ENCODE data around the gene B9D1.
"Not testable (repeated sequence)": the region's sequence is repeated elsewhere in the genome, so short reads cannot be mapped to it uniquely, and the experiment has no call there.

Gene B9D1

DNA sequence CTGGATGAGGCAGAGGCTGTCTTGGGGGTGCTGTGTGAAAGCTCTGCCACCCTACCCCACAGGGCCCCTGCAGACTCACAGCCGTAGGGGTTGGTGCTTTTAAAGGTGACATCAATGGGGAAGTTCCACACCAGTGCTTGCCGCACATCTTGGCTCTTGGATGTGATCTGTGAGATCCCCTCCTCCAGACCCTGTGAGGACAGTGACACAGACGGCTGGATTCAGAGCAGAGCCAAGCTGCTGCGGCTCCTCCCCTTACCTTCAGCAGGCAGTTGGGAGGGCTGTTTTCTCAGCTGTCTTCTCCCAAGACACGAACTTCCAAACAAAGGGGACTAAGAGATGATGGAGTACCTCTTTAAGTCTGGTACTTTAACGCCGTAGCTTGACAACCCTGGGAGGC, 4.8 kb downstream of the B9D1 start:
- DNase-seq (ENCODE audit: low read depth) = no peak

DNA sequence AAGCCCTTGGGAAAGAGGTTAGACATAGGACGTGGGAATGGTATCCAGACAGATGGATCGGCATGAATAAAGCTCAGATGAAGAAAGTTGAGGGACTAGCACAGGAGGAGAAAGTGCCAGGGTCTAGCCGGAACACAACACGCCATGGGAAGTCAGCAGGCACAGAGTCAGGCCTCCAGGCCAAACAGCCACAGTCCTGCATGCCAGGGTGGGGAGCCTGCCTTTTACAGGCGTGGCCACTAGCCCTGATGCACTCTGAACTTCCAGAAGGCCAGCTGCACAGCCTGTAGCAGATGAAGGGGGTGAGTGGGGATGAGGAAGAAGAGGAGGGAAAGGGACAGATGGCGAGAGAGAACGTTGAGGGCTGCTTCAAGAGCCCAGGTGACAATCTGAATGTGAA, 5.2 kb downstream of the B9D1 start:
- DNase-seq (ENCODE audit: low read depth) = no peak

DNA sequence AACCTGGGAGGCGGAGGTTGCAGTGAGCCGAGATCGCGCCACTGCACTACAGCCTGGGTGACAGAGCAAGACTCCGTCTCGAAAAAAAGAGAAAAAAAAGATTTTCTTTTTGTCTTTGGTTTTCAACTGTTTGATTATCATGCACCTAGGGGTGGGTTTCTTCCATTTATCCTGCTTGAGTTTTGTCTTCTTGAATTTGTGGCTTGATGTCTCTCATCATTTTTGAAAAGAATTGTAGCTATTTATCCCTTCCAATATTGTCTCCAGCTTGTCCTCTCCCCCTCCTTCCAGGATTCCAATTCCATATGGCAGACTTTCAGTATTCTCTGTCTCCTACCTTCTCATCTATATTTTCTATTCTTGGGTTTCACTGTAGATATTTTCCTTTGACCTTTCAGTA, 7.8 kb downstream of the B9D1 start:
- DNase-seq (ENCODE audit: low read depth) = no peak

DNA sequence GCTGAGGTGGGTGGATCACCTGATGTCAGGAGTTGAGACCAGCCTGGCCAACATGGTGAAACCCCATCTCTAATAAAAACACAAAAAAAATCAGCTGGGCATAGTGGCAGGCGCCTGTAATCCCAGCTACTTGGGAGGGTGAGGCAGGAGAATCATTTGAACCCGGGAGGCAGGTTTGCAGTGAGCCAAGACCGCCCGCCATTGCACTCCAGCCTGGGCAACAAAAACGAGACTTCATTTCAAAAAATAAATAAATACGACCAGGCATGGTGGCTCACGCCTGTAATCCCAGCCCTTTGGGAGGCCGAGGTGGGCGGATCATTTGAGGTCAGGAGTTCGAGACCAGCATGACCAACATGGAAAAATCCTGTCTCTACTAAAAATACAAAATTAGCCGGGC, 9.1 kb downstream of the B9D1 start:
- DNase-seq (ENCODE audit: low read depth) = not testable (repeated sequence)

DNA sequence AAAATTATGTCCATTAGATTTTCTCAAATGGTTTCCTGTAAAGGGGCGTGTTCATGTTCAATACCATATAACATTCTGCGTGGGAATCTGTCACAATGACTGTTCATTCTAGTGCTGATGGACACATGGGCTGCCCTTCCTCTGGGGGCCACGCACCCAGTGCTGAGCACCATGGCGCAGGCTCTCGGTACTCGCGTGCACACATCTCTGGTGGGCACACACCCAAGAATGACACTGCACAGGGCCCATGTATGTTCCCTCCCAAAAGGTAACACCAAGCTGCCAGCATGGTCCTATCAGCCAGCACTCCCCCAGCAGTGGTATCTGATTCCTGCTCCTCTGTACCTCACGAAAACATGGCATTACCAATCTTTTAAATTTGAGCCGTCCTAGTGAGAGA, 13.7 kb downstream of the B9D1 start:
- no peak for DNase-seq (ENCODE audit: low read depth)

DNA sequence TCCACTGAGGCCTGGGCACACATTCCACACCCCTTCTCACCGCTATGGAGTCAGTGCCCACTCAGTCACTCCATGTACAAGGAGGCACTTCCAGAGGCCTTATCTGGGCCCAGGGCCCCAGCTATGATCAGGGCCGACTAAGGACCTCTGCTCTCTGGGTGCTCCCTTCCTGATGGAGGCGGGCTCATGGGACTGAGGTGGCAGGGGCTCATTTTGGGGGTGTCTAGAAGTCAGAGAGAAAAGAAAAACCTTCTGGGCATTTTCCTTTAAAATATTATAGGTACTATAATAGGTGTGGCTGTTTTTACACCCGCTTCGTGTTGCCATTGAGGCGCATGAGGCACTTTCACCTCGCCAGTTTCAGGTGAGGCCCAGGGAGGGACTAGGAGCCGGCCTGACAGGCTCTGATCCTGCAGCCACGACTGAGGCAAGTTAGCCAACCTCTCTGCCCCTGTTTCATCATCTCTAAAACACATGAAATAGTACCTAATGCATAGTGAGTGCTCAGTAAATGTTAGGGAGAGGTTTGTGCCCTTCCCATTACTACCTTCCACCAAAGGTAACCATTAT, 14.4 kb downstream of the B9D1 start:
- no peak for DNase-seq (ENCODE audit: low read depth)

DNA sequence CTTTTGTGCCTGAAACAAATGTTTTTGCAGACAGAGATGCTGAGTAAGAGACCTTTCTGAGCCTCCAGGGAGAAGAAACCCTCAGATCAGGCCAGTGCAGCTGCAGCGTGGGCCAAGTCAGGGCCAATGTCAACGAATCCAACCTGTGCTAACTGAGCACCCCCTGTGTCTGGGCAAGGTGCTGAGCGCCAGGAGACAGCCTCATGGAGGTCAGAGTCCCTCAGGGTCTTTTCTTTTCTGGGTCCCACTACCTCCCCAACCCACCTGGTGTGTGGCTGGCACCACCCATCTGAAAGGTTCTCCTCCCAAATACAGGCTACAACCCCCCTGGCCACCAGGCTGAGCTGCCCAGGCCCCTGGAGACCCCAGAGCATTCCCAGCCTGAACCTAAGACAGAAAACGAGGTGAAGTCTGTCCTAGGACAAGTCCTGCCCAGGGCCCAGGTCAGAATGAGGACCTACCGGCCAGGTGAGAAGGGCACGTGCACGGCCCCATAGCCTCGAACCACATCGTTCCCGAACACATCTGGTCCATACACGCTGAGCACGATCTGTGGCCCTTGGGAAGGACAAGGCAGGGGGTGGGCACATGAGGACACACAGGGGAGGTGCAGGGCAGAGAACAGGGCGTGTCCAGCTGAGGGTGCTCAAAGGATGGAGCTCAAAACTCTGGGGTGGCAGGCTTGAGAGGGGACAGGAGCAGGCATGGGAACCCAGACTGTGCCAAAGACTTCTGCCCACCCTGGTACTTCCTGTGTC, 15.0 kb downstream of the B9D1 start:
- DNase-seq (ENCODE audit: low read depth) = no peak

DNA sequence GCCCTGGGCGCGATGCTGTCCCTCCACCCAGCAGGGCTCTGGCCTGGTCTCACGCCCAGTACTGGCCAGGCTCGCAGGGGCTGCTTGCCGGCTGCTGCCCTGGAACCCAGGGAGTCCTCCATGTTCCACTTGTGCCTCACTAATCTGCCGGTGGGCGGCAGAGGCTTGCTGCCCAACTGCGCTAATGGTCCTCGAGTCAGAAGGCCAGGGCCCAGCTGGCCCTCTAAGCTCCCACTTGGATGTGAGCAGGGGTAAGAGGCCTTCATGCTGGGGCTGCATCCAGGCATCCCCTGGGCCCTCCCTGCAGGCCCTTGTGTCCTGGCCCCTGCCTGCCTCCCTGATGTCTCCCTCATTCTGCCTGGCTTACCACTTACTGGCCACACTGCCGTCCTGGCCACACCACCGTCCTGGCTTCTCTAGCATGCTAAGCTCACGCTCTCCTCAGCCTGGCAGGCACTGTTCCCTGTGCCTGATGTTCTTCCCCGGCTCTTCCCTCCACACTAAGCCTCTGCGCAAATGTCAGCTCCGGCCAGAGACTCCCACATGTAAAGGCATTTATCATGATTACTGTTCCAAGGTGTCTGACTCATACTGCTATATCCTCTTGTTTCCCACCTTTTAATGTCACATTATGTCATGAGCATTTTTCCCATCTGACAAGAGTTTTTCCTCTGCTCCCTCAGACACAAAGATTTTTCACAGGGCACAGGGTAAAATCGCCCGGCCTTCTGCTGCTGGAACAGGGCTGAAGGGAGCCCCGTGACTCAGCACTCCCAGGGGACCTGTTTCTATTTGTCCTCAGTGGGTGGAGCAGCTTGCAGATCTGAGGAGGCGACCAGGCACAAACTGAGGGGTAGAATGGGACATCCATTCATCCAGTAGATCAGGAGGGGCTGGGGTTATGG, 15.9 kb downstream of the B9D1 start:
- DNase-seq (ENCODE audit: low read depth) = peak; percentile 90

DNA sequence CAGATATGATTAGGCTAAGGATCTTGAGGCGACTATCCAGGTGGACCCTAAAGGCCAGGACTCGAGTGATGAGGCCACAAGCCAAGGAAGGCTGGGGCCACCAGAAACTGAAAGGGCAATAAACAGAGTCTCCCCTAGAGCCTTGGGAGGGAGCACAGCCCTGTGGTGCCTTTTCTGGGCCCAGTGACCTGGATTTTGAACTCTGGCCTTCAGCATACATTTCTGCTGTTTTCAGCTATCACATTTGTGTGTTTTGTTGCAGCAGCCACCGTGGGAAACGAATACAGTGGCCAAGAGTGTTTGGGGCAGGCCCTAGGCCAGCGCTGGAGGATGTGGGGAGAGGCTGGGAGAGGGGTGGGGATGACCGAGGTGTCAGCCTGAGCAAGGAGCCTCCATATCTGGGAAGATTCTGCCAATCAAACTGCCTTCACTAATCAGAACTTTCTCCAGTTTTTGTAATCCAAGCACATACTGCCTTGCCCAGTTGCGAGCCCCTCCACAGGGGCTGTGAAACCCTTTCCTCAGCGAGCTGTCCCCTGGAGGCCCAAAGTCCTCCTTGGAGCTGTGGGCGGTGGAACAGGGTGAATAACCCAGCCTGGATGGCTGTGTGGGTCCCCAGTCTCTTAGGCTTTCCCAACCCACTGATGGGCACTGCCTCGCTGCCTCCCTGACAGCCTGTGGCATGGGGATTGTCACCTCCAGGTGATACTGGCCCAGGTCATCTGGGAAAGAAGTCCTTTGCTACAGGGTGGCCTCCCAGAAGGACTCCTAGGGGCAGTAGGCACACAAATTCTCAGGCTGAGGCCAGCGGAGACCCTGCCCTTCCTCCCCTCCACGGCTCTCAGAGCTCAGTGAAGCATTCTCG, 16.8 kb downstream of the B9D1 start:
- no peak for DNase-seq (ENCODE audit: low read depth)

DNA sequence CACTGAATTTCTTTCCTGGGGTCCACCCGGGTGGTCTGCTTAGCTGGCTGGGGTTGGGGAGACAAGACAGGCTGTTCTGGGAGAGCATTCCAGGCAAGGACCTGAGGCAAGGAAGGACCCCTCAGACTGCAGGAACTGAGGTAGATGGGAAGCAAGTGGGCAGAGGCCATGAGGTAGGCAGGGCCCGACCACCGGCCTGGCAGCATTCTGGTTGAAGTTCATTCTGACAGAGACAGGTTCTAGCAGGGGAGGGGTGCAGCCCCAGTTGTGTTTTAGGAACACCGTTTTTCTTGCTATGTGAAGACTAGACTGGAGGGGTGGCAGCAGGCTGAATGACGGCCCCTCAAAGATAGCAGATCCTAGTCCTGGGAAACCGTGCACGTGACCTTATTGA, 17.5 kb downstream of the B9D1 start:
- no peak for DNase-seq (ENCODE audit: low read depth)

DNA sequence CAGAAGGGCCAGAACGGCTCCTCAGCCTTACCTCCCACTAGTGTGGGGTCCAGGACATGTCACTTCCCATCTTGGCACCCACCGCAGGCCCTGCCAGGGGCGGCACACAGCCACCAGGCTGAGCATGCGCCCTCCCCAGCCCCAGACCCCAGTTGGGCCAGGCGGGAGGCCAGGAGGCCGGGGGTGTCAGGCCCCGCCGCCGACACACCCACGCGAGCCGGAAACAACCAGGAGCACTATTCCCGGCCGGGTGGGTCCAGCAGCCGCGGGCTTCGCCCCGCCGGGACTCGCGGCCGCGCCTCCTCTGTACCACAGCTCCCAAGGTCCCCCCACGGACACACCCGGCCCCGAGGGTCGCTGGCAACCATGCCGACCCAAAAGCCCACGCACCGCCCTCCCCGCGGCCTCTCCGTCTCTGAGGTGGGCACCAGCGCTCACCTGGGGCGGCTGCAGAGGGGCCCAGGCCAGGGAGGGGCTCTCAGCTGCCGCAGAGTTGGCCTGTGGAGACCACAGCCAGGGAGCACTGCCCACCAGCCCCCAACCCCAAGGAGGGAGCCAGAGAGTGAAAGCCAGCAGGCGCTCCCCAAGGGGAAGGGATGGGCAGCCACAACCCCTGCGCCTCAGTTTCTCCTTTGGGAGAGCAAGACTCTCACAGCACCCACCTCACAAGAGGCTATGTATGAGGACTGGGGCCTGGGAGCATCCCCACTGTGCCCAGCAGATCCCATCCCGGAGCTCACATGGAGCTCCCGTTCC, 18.0 kb downstream of the B9D1 start:
- DNase-seq (ENCODE audit: low read depth) = no peak

DNA sequence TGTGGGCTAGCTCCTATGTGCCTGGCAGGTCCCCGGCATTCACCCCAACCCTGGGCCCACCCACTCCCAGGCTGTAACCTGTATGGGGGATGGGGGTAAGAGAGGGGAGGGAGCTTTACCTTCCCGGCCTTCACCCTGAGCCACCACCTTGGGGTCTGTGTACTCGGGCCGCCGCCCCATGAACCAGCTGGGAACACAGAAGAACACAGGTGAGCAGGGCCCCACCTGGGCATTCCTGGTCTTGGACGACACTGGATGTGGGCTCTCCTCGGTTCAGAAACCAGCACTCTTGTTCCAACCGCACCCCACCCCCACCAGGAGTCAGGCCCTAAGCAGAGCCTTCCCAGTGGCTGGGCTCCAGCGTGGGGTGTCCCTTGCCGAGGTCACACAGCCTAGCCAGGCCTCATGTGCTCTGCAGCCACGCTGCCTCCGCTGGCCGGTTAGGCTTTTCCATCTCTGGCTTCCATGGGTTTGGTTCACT, 18.8 kb downstream of the B9D1 start:
- no peak for DNase-seq (ENCODE audit: low read depth)

DNA sequence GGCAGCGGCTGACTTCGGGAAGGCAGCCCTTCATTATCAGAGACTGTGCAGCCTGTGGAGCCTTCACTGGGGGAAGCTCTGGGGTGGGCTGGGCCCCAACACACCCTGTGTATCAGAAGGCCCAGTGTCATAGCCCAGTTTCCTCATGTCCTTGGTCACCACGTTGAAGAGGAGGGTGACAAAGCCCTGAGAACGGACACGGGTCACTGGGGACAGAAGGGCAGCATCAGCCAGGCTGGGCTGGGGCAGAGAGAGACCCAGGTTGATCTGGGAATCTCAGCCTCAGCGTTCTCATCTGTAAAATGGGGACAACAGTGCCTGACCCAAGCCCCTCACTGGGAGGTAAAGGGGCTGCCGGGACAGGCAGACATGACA, 19.3 kb downstream of the B9D1 start:
- DNase-seq (ENCODE audit: low read depth) = no peak

DNA sequence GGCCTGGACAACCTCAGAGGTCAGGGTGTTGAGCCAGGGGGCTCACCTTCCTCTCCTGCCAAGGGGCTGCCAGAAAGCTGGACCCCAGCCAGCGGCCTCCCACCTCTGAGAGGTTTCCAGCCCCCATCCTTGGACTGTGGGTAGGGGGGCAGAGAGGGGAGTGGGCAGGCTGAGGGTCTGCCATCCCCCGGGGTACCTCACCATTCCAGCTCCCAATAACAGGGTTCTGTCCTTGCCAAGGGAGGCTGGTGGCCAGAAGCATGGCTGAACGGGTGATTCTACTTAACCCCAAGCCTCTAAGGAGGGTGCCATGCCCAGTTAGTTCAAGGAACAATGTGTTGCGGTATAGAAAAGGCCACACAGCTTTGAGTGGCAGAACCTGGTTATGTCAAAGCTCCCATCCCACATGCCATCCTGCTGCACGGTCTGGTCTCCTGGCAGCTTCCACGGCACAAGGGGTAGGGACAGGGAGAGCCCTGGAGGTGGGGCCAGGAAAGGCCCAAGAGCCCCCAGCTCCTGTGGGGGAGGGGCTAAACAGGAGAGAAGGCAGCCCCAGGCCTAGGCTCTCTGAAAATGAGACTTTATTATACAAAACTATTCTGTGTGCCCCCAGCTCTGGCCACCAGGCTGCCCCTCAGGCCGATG, 19.8 kb downstream of the B9D1 start:
- DNase-seq (ENCODE audit: low read depth) = no peak

DNA sequence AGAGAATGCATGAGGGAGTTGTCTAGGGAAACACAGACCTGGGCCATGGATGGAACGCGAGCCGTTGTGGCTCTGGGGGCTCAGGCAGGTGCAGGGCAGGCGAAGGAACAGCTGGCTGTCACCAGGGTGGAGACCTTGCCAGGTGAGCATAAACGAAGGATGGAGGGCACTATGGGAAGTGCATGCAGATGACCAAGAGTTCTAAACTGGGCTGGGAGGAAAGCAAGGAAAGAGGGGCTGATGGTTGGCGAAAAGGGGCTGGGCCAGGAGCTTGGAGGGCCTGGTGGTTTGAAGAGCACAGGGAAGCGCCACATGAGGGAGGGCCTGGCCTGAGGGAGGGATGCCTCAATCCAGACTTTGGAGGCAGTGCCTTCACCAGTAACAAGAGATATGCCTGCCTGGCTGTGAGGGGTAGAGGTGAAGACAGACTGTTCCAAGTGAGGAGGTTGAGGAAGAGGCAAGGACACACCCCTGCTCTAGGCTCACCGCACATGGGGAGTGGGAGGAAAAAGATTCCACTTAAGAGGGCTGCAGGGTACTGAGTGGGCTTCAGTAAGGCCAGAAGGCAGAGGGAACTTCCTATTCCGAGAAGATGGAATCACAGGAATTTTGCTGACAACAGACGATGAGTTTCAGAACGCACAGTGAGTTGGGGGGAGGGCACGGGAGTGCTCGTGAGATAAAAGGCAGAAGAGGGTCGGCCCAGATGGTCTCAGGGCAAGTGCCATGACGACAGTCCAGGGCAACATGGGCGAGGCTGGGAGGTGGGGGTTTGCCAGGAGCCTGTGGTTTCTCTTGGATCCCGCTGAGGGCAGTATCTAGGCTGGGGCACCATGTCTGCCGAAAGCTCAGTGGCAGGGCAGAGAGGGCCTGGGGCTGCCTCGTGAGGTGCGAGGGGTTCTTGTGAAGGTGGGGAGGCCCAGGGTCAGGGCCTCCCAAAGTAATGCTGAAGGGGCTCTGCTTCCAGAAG, 20.6 kb downstream of the B9D1 start:
- no peak for DNase-seq (ENCODE audit: low read depth)

DNA sequence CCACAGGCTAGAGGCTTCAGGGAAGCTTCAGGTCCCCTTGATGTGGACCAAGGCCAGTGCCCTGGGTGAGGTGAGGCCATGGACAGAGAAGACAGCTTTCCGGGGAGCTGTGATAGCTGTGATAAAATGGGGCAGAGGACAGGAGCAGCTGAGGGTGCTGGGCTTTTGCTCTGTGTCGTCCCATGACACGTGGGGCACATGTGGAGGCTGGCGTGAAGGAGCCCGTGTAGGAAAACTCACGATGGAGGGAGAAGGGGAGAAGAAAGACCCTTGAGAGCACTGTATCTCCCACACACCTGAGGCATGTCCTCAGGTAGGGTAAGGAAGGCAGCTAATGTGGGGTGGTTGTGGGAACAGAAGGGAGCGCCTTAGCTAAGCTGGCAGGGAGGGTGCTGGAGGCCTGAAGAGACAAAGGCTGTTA, 21.3 kb downstream of the B9D1 start:
- DNase-seq (ENCODE audit: low read depth) = no peak

DNA sequence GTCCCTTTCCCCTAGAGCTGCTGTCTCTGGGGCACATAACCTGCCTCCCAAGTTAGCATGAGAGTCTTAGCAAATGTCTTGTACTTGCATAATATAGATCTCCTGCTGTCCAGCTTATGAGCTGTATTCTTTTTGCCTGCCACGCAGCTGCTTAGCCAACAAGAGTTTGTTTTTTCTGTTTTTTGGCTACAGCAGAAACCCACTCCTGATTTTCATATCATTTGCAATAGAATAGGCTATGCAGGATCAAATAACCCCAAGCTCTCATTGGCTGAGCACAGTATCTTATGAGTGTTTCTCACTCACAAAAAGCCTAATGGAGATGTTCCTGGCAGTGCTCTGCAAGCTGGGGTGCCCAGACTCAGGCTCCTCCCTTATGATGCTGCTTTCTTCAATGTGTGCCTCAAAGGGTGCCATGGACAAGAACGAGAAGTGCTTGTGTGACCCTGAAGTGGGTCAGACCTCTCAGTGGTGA, 23.1 kb downstream of the B9D1 start:
- DNase-seq (ENCODE audit: low read depth) = no peak

DNA sequence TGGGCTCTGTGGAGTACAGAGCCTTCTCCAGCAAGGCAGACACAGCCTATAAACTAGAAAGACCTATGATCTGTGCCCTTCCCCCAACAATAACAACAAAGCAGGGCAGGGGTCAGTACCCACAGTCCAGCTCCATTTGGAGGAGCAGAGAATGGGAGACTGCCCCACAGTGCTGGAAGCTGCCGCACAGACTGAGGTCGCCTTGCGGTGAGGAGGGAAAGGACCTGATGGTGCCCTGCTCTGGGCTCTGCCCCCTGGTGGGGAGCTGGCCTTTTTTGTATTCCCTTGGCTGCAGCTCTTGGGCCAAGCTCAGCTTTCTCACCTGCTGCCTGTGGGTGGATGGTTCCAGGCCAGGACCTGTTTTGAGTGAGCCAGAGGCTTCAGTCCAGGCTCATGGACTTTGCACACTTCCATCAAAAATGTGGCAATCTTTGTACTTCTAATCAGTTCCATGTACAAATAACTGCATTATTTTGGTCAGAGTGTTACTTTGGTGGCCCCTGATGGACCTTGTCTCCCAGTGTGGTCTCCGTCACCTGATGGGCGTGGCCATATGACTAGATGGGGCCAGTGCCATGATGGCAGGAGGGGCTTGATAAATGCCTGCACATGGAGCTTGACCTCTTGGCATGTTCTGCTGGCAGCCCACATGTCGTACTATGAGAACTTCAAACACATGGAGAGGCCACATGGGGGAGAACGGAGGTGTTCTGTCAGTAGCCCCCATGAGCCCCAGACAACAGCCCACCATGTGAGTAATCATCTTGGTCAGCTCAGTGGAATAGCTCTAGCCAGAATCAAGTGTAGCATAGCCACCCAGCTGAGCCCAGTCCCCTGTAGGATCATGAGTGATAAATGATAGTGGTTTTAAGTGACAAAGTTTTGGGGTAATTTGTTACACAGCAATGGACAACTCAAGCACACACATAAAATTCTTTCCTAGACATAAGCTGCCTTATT, 24.2 kb downstream of the B9D1 start:
- DNase-seq (ENCODE audit: low read depth) = no peak
